B cell (primary cell): ENCODE results near the gene TNF. TPM values are rescaled to one million over a fixed set of nuclear protein-coding genes. Genes with fewer than 3 reads are reported as not detected.

Experiments used
- ATAC-seq: fragments of 200-7000 bp; cut with Tn5 transposase; one replicate; pipeline ENCODE4 v1.10.0; 2021; ENCODE audit warnings: low read depth, mild to moderate bottlenecking, moderate number of reproducible peaks, moderate library complexity
- CTCF ChIA-PET: fragments of 350-600 bp; sonication (Branson Sonifier 250); formaldehyde crosslinking; loops from one replicate; lab custom pipeline; 2021; ENCODE audit warnings: antibody characterized with exemption, inconsistent platforms; lab: Charles Lee
- POLR2A ChIA-PET: fragments of 350-600 bp; sonication (Branson Sonifier 250); formaldehyde crosslinking; loops from one replicate; lab custom pipeline; 2021; ENCODE audit warnings: antibody characterized with exemption; lab: Charles Lee
- DNase-seq: peaks from one replicate; pipeline ENCODE4 v3.0.0; 2013
- H2AFZ ChIP-seq: 2 replicates; pipeline ENCODE4 v1.6.1; 2012; ENCODE audit warnings: mild to moderate bottlenecking, low read depth, low read length; ENCODE audit not compliant: insufficient read depth, poor library complexity, severe bottlenecking
- H3K27ac ChIP-seq, 2 donors: 1 replicate in 1 of 2; 2 replicates in 1 of 2; pipeline ENCODE4 v1.5.1; 2012 to 2013; ENCODE audit warnings: low read length in 2 of 2, mild to moderate bottlenecking in 2 of 2, moderate library complexity in 1 of 2
- H3K27me3 ChIP-seq, 4 experiments: fragments of 200-600 bp in 1 of 4; sonication (generic) in 1 of 4; replicated peaks in 1 of 4; 1 replicate in 2 of 4; 2 replicates in 2 of 4; pipeline versions ENCODE4 v1.6.1 to v1.7.0; 2013 to 2016; ENCODE audit warnings: low read length in 3 of 4, mild to moderate bottlenecking in 2 of 4, mixed read lengths in 1 of 4, moderate library complexity in 1 of 4; ENCODE audit not compliant: insufficient read depth in 4 of 4, control insufficient read depth in 3 of 4; ENCODE audit errors: control extremely low read depth in 1 of 4
- H3K36me3 ChIP-seq, 2 experiments: replicated peaks in 1 of 2; 1 replicate in 1 of 2; 2 replicates in 1 of 2; pipeline versions ENCODE4 v1.6.1 to v1.7.1; 2013; ENCODE audit warnings: low read length in 1 of 2; ENCODE audit not compliant: insufficient read depth in 2 of 2, control insufficient read depth in 1 of 2; ENCODE audit errors: control extremely low read depth in 1 of 2, extremely low read depth in 1 of 2
- H3K4me1 ChIP-seq, 2 donors: fragments of 200-600 bp in 1 of 2; sonication (generic) in 1 of 2; 1 replicate in 1 of 2; 2 replicates in 1 of 2; pipeline versions ENCODE4 v1.5.1 to v1.6.1; 2013 to 2017; ENCODE audit warnings: low read length in 2 of 2; ENCODE audit not compliant: control insufficient read depth in 2 of 2, insufficient read depth in 2 of 2
- H3K4me2 ChIP-seq: replicated peaks from 2 replicates; pipeline ENCODE3; 2012; ENCODE audit warnings: mild to moderate bottlenecking, low read depth, low read length; ENCODE audit not compliant: poor library complexity, severe bottlenecking
- H3K4me3 ChIP-seq, 5 experiments: fragments of 200-600 bp in 1 of 5; sonication (generic) in 1 of 5; 1 replicate in 3 of 5; 2 replicates in 2 of 5; pipeline versions ENCODE4 v1.5.1 to v1.7.0; 2011 to 2016; ENCODE audit warnings: low read length in 4 of 5, mild to moderate bottlenecking in 4 of 5, low read depth in 2 of 5, control low read depth in 1 of 5, moderate library complexity in 1 of 5; ENCODE audit not compliant: insufficient read depth in 1 of 5; ENCODE audit errors: control extremely low read depth in 1 of 5, extremely low read depth in 1 of 5
- H3K79me2 ChIP-seq: fragments of 200-600 bp; sonication (generic); one replicate; pipeline ENCODE4 v1.6.0; 2016; ENCODE audit warnings: low read length; ENCODE audit not compliant: control insufficient read depth, insufficient read depth
- H3K9ac ChIP-seq: fragments of 200-600 bp; sonication (generic); 2 replicates; pipeline ENCODE4 v1.6.1; 2017; ENCODE audit warnings: mild to moderate bottlenecking, low read length, moderate library complexity
- H3K9me3 ChIP-seq, 3 donors: one replicate each; pipeline versions ENCODE4 v1.6.1 to v1.7.1; 2013; ENCODE audit warnings: low read length in 2 of 3; ENCODE audit not compliant: control insufficient read depth in 2 of 3, insufficient read depth in 1 of 3; ENCODE audit errors: control extremely low read depth in 1 of 3
- H4K20me1 ChIP-seq: 2 replicates; pipeline ENCODE4 v1.6.0; 2012; ENCODE audit warnings: mild to moderate bottlenecking, low read length; ENCODE audit not compliant: insufficient read depth, control insufficient read depth, poor library complexity, severe bottlenecking
- H3K27ac Mint-ChIP-seq: one replicate; pipeline ENCODE4 v1.8.0; 2021; ENCODE audit warnings: mixed read lengths
- H3K27me3 Mint-ChIP-seq: one replicate; pipeline ENCODE4 v1.8.0; 2021; ENCODE audit warnings: mixed read lengths
- H3K4me1 Mint-ChIP-seq: one replicate; pipeline ENCODE4 v1.8.0; 2021; ENCODE audit warnings: mixed read lengths
- H3K4me3 Mint-ChIP-seq: one replicate; pipeline ENCODE4 v1.8.0; 2021; ENCODE audit warnings: mixed read lengths
- H3K9me3 Mint-ChIP-seq: one replicate; pipeline ENCODE4 v1.8.0; 2022; ENCODE audit warnings: mixed read lengths; ENCODE audit not compliant: insufficient read depth
- CTCF ChIP-seq: fragments of 200-600 bp; IDR thresholded peaks from one replicate; pipeline ENCODE4 v1.8.0; 2022; ENCODE audit warnings: antibody characterized with exemption, mild to moderate bottlenecking
- EZH2 ChIP-seq: IDR thresholded peaks from 2 replicates; pipeline ENCODE4 v1.6.1; 2012; ENCODE audit warnings: borderline replicate concordance, low read depth, mild to moderate bottlenecking, moderate library complexity, low read length; ENCODE audit not compliant: insufficient read depth, poor library complexity, severe bottlenecking
- WGBS: methylation state at CpG from one replicate; pipeline ENCODE4 v1.1.5; 2013; ENCODE audit warnings: missing lambda C conversion rate; ENCODE audit not compliant: insufficient coverage; 5-methylcytosine and 5-hydroxymethylcytosine counted together
- intact Hi-C: fragments of 100-400 bp; cut with micrococcal nuclease; formaldehyde crosslinking; loops from one replicate; pipeline ENCODE4 v1.10.0; 2022
- polyA plus RNA-seq: library from polyadenylated mRNA; depleted of rRNA; stranded (reverse); fragments of >200 nt; gene quantifications from 2 replicates; pipeline ENCODE4 v1.2.3, GENCODE V29; 2012
- total RNA-seq, 2 donors: library from RNA; stranded (reverse); fragments of 120-200 nt in 1 of 2; gene quantifications; 1 replicate in 1 of 2; 2 replicates in 1 of 2; pipeline versions ENCODE4 v1.2.3 to v1.2.4, GENCODE V29; 2013 to 2022

TNF gene
- total and polyA plus RNA-seq, 2 donors (not counting 1 experiment from before 2014, with no cell fraction given), result 21.9 to 22.2 TPM

- no peak for DNase-seq
- 82% methylated on average over 7 of the region's 7 CpGs for WGBS
These were observed 30.1 kb upstream of the TNF start for GRCh38 chr6:31545291-31545690.

More at GRCh38 chr6:31545291-31545690, 30.1 kb upstream of the TNF start:
- peaks cover 0 to 3% (median 0%) of the 10 kb centered on the region in 3 donors for H3K9me3 ChIP-seq
- no peaks in the 10 kb centered on the region for H3K27me3 ChIP-seq
- H3K36me3 ChIP-seq, result peaks cover 0 to 6% of the 10 kb centered on the region in 2 experiments
- Mint-ChIP-seq H3K4me3 (peak overlapping the region; percentile 23), H3K4me1 (peaks cover 48% of the 10 kb centered on the region), H3K9me3 (no peaks in the 10 kb centered on the region), H3K27ac (no peak overlapping the region), H3K27me3 (no peaks in the 10 kb centered on the region)
- TF ChIP-seq CTCF (no peak), EZH2 (no peak)
- ChIA-PET POLR2A (interaction anchor here (42.6 kb wide), 1 partner anchor 40 kb away, joined by 1450 read pairs; the partner anchor contains the start of genes LST1, LTA, LTB and NCR3), CTCF (interaction anchor here (1.3 to 29.4 kb wide), 2 partner anchors 45 to 50 kb away, joined by 4 to 2241 read pairs; partner anchors contain the start of genes LST1, LTB, NCR3 and TNF)
- H3K4me3 ChIP-seq, result no peak overlapping the region
- no peak overlapping the region for H3K27ac ChIP-seq
- H4K20me1 ChIP-seq, result peaks cover 8% of the 10 kb centered on the region
- no peak overlapping the region for H3K4me2 ChIP-seq
- peaks cover 32% of the 10 kb centered on the region for H3K79me2 ChIP-seq
- H2AFZ ChIP-seq, result no peak overlapping the region
- intact Hi-C loops, result no loop called here
- ATAC-seq, result no peak
- peaks cover 31 to 47% of the 10 kb centered on the region in 2 donors for H3K4me1 ChIP-seq
- H3K9ac ChIP-seq, result no peak overlapping the region
